Stimulated activated CD8-positive, alpha-beta memory T cell treated with anti-CD3 and anti-CD28 coated beads, Interleukin-7, amount 100 ng/mL, for 1 hour (primary cell): Measurements from ENCODE around the gene TCAF1.
A peak's percentile ranks its signal among the peaks of the same experiment; 100 is the strongest.
"Not testable (repeated sequence)": the region's sequence is repeated elsewhere in the genome, so short reads cannot be mapped to it uniquely, and the experiment has no call there.

Source experiments
- DNase-seq, 2 donors: peaks; one replicate each; pipeline ENCODE4 v3.0.0-alpha.2; 2020; ENCODE audit warnings: low read depth in 2 of 2

Gene TCAF1

GRCh38 chr7:143857994-143858393, 44.0 kb downstream of the TCAF1 start:
- not testable (repeated sequence) for DNase-seq

DNA sequence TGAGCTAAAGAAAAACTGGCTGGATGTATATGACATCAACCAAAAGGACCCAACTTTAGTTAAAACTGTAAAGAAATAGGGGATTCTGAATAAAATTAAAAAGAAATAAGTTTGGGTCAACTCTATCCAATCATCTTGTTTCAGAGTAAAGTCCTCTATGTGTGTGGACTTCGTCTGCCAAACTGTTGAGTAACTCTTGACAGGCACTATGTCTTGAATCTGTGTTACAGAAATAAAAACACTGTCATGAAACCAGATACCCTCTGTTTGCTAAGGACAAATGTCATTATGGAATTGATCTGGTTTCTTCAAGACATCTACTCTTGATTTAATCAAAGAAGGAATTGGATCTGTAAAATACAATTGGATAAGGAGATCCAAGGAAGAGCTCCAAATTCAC, 46.5 kb downstream of the TCAF1 start:
- not testable (repeated sequence) for DNase-seq

- no peak for DNase-seq
Observed at GRCh38 chr7:143850682-143851081, 51.3 kb downstream of the TCAF1 start.

GRCh38 chr7:143849785-143850479, 52.0 kb downstream of the TCAF1 start:
- DNase-seq, result no peak

DNA sequence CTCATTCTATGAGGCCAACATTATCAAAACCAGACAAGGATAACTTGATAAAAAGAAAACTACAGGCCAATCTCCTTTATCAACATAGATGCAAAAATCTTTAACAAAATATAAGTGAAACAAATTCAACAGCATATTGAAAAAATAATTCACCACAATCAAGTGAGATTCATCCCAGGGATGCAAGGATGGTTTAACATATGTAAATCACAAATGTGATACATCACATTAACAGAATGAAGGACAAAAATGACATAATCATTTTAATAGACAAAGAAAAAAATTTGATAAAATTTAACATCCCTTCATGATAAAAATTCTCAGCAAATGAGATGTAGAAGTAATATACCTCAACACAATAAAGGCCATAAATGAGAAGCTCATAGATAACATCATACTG, 53.8 kb downstream of the TCAF1 start:
- DNase-seq, result no peak

DNA sequence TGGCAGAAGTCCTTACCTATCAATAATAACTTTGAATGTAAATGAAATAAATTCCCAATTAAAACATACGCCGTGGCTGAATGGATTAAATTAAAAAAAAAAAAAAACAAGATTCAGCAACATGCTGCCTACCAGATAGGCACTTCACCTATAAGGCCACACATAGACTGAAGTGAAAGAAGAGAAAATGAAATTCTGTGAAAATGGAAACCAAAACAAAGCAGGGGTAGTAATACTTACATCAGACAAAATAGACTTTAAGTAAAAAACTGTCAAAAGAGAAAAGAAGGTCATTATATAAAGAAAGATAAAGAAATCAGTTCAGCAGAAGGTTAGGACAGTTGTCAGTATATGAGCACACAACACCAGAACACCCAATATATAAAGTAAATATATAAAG, 55.3 kb downstream of the TCAF1 start:
- no peak for DNase-seq

DNA sequence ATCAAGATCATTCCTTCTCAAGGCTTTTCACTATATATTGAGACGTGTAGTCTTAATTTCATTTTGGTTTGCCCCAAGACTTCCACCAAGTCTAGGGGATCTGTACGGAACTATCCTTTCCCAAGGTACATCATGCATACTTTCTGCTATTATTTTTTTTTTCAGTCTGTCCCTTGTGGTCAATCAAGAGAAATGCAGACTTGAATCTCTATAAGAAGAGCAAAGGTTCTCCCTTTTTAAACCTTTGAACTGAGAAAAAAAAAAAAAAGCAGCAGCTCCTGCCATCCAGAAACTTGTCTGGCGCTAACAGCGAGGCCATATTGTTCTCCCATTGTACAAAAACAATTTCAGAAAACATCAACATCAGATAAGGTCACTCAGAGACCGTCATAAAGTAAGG, 60.3 kb downstream of the TCAF1 start:
- DNase-seq, result not testable (repeated sequence)

- not testable (repeated sequence) for DNase-seq
Observed at GRCh38 chr7:143840062-143840461, 61.9 kb downstream of the TCAF1 start.

- peak; percentile 96 to 97 for DNase-seq
Observed at GRCh38 chr7:143837223-143837622, 64.8 kb downstream of the TCAF1 start.

DNA sequence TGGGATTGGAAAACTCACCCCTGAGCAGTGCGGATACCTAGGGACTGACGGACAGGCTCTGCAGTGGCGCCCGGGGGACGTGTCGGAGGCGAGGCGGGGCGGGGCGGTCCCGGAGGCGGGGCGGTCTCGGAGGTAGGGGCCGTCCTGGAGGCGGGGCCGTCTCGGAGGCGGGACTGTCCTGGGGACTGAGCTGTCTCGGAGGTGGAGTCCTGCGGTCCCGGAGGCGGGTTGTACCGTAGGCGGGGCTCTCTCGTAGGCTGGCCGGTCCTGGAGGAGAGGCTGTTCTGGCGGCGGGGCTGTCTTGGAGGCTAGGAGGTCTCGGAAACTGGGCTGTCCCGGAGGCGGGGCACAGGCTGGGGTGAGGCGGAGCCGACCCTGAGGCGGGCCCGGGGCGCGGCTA, 65.4 kb downstream of the TCAF1 start:
- DNase-seq, result peak; percentile 85 to 91

GRCh38 chr7:143836088-143836487, 65.9 kb downstream of the TCAF1 start:
- not testable (repeated sequence) for DNase-seq

DNA sequence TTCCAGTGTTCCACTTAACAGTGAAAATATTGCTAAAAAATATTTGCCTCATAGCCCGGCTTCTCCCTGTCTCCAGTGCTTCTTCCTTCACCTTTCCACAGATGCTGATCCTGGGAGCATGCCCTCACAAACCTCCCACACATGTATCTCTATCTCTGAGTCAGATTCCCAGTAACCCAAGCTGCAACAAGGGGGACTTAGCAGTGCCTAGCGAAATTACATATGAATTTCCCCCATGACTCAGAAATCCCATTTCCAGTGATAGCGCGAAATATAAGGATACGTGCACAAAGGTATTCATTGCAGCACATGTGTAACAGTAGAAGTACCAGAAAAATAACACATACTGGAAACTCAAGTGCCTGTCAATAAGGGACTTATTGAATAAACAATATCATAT, 75.4 kb downstream of the TCAF1 start:
- DNase-seq, result not testable (repeated sequence)

- not testable (repeated sequence) for DNase-seq
Observed at GRCh38 chr7:143824295-143825135, 77.5 kb downstream of the TCAF1 start.

DNA sequence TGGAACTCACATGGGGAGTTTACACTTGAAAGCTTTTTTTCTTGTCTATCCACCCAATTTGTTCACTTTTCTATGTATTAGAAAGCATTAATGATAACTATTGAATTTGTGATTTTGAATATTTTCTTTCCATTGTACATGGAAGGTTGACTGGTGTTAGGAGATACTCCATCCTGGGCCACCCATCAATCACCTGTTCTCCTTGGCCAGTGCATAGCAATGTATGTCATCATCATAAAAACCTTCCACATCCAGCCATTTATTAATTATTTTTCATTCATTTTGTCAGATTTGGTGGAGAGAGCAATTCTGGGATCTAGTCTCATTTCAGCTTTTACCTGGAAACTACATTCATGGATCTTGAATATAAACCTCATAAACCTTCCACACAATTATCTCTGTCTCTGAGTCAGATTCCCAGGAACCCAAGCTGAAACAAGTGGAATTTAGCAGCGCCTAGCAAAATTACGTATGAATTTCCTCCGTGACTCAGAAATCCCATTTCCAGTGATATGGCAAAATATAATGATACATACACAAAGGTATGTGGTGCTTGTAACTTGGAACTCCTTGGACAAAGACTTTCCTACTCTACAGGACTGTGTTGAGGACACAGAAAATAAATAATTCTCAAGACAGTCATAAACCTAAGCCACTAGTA, 78.2 kb downstream of the TCAF1 start:
- DNase-seq, result not testable (repeated sequence)

DNA sequence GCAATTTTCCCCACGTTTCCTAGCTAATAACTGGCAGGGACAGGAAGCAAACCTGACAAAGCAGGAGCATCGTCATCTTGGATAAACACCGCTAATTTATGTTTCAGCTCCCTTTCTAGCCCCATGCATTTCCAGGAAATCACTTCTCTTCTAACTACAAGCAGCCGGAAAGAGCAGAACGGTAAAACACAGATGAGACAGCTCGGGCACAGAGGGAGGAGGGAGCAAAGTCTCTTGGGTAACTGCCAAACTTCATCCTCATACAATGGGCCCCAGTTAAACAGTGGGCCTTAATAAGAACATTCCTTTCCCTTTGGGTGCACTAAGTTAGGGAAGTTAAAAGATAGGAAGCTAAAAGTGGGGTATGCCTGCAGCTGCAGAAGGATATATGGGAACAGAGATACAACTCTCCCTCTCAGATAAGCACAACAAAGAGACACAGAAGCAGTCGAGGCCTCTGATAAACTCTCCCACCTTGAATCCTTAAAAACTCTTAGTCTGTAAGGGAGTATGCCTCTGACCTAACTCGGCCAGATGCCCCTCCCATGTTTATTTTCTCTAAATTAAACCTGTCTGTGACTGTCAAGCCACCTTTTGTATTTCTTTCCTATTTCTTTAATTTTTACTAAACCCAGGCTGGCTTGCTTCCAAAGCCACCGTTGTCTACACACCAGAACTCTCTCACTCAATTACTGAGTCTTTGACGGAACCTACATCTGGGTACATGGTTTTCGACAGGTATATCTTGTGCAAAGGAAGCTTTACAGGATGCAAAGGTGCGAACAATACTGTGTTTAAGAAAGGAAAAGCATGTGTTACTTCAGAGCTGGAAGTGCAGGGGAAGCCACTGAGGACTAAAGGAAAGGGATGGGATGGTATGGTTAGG, 80.3 kb downstream of the TCAF1 start:
- DNase-seq, result not testable (repeated sequence)

- DNase-seq, result not testable (repeated sequence)
Observed at GRCh38 chr7:143817873-143818272, 84.1 kb downstream of the TCAF1 start.

DNA sequence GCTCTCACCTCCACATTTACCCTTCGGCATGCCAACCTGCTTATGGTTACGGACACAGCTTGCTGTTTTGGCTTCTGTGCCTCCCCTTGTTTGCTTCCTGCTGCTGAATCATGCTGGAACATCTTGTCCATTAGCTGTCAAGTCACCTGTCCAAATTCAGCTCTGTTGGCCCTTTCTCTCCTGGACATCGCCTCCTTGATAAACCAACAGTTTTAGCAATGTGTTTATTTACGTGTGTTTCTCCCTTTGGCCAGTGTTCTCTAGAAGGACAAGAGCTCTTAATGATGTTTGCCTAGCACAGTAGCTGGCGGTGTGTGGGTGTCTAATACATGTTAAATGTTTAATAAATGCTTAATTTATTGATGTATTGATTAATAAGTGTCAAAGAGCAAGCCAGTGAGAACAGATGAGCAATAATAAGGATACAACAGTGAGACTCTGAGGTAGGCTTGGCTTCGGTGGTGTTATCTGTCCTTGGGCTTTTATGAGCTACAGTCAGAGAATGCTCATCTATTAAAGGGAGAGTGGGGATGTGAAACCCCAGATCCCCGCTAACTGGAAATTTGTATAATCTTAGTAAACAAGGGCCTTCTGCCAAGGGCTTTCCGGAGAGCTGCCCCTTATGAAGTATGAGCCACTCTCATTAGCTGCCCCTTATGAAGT, 85.4 kb downstream of the TCAF1 start:
- DNase-seq, result not testable (repeated sequence)

- DNase-seq, result not testable (repeated sequence)
Observed at GRCh38 chr7:143810639-143811038, 91.3 kb downstream of the TCAF1 start.

GRCh38 chr7:143806664-143807071, 95.3 kb downstream of the TCAF1 start:
- not testable (repeated sequence) for DNase-seq
